ENCODE data around the gene C1orf94.

Gene C1orf94

DNA sequence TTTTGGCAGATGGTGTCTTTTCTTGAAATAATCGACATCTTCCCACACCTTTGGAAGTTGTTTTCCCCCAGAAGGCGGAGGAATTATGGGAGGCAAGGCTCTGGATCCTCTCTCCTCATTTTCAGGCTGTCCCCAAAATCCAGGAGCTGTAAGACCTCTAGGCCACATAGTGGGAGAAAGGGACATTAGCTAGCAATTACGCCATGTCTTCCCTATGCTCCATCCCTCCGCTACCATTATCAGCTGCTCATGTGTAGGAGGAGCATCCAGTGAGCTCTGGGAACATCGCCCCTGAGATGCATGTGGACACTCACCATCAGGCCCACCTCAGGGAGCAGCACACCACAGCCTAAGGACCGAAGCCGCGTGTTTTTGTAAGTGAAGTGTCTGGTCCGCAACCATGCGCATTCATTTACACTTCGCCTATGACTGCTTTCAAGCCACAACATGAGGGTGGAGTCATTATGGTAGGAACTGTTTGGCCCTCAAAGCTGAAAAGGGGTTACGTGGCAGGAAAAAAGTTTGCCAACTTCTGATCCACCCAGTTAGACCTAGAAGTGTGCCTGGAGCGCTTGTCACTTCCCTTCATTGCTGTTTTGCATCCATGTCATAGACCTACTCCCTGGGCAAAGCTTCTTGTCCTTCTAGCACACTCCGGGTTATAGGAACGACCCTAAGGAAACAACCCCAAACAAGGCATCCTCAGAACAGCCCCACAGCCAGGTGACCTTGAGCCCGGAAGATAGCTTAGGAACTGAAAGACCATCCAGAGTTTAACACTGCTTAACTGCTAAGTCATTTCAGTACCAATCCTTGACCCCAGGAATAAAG lies 85.5 kb downstream of the C1orf94 start:
- no peak for DNase-seq

DNA sequence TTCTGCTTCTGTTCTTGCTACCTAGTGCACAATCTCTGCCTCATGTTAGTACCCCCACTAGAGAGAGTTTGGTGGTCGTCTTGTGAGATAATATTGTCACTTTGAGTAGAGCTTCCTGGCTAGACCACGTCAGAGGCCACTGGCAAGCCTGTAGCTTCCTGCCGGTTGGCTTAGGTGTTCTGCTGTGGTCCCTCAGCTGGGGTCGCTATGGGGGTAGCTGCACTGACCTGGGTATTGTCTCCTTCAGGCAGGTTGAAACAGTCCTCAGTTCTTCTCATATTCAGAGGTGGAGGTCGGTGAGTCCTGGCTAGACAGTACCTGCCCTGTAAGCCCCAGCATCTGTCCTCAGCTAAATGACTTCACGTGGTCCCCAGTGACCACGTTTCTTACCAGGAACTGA lies 86.2 kb downstream of the C1orf94 start:
- DNase-seq, result no peak

DNA sequence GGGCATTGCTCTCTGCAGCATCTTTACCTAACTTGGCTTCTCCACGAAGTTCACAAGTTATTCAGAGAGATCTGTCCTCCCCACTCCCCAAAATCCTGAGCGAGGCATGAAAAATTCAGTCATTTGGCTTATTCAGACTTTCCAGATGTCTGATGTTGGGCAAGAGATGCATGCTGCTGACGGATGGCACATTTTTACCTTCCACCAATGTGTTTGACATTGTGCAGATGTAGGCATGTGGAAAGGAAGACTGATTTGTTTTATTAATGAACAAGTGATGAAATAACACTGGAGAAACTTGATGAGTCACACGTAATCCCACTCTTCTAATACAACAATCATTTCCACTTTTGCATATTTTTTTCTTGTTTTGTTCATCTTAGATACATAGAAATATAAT lies 86.7 kb downstream of the C1orf94 start:
- DNase-seq, result no peak

DNA sequence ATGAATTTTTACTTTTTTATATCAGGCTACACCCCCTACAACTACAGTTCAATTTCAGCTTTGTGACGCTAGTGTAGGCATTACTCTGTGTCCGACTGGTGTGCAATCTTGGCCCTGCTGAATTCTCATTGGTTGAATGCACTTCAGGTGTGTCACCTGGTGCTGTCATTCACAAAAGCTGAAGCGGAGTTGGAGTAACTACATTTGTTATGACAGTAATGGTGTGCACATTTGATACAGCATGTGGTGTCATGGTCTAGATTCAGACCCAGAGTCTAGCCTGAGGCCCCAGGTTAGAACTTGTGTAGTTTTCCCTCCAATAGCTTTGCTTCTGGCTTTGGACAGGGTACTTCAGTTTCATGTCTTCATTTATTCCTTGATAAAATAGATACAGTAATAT lies 88.7 kb downstream of the C1orf94 start:
- DNase-seq, result no peak

DNA sequence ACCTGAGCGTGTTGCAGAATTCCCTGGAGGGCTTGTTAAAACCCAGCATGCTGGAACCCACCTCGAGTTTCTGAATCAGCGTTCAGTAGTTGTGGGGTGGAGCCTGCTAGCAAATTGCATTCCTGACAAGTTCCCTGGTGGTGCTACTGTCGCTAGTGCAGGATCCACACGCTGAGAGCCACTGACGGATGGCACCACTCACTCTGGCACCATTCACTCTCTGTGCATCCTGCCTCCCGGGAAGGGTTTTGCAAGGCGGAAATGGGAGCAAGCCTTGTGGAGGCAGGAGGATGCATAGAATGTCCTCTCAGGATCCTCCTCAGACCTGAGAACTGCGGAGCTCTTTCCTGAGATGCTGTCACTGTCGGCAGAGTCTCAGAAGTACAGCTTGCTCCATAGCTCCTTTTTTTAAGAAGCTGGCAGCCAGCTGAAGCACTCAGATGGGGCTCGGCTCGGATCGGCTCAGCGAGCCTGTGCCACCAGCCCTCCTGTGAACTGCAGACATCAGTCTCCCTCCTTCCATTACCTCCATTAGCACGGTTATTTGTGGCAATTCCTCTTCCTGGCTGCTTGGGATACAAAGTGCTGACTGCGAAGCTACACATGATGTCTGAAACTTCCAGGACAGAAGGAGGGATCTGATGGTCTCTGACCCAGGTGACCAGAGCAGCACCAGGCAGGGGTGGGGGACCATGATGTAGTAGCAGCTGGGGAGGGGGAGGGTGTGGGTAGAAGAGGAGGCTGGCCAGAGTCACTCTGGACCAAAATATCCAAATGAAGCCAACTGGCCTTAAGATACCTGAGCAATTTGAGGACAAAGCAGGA lies 89.6 kb downstream of the C1orf94 start:
- no peak for DNase-seq

DNA sequence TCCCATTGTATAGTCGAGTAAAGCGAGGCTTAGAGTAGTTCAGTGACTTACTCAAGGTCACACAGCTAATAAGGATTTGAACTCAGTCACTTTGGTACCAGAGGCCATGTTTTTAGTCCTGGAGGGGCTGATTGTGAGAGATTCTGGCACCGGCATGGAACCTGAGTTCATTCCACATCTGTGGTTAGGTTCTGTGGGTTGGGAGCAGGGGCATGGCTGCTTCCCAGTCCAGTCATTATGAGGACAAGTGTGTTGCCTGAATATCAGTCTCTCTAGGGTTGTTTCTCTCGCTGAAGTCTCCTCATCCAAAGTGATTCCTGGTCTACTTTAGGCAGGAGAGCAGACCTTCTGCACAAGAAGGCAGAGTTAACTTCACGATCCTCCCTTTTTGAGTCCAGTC lies 90.6 kb downstream of the C1orf94 start:
- no peak for DNase-seq

DNA sequence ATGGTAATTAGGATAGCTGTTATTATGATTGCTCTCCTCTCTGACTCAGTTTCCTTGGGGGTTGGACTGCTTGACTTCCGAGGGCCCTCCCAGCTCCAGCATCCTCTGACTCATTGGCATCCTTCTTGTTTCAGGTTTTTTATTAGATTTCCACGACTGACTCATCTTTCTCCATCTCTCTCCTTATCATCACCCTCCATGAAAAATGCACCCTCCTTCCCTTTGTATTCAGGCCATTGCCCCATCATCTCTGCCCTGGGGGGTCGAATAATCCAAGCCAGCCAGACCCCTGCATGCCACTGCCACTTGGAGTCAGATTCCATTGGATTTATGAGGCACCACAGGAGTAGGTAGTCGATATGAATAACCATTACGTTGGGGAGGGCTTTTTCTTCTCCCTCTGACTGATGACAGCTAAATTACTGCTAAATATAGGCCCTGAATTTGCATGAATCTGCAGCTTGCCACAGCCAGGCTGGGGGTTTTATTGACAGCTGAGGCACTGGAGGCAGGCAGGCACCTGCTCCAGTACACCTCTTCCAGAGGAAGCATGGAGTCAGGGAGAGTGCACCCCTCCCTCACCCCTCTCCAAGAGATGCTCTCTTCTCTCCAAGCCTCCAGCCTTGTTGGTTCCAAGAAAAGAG lies 91.7 kb downstream of the C1orf94 start:
- no peak for DNase-seq
